Kidney (tissue), 14 donors: Measurements from ENCODE around the gene SPX. TPM values are rescaled to one million over a fixed set of nuclear protein-coding genes. Genes with fewer than 3 reads are reported as not detected.

ENCODE experiments used
- DNase-seq, 5 donors: peaks; one replicate each; pipeline ENCODE4 v3.0.0-alpha.2; 2013 to 2020
- FAIRE-seq: peaks from 2 replicates; lab custom pipeline; 2012; peaks lifted over from hg19 to GRCh38; lab: Jason Lieb, UNC
- H3K27ac ChIP-seq, 2 donors: one replicate each; pipeline ENCODE4 v1.7.0; 2013; ENCODE audit warnings: low read depth in 2 of 2, low read length in 2 of 2, inconsistent platforms in 1 of 2
- H3K27me3 ChIP-seq: one replicate; pipeline ENCODE4 v1.7.1; 2013; ENCODE audit warnings: low read length, inconsistent platforms; ENCODE audit not compliant: control insufficient read depth, insufficient read depth
- H3K36me3 ChIP-seq, 3 donors: one replicate each; pipeline versions ENCODE4 v1.7.0 to v1.7.1; 2013; ENCODE audit warnings: low read length in 3 of 3, control low read depth in 1 of 3, inconsistent platforms in 1 of 3; ENCODE audit not compliant: insufficient read depth in 3 of 3, control insufficient read depth in 2 of 3
- H3K4me1 ChIP-seq, 3 donors: one replicate each; pipeline versions ENCODE4 v1.7.0 to v1.7.1; 2013; ENCODE audit warnings: low read length in 3 of 3, inconsistent platforms in 1 of 3, low read depth in 1 of 3; ENCODE audit not compliant: control insufficient read depth in 2 of 3, insufficient read depth in 2 of 3
- H3K4me3 ChIP-seq, 3 donors: one replicate each; pipeline versions ENCODE4 v1.7.0 to v1.8.1; 2013; ENCODE audit warnings: low read length in 3 of 3, control low read depth in 1 of 3, inconsistent platforms in 1 of 3
- H3K9ac ChIP-seq, 3 donors: one replicate each; pipeline versions ENCODE4 v1.7.0 to v1.7.1; 2013; ENCODE audit warnings: low read length in 3 of 3, control low read depth in 1 of 3, inconsistent platforms in 1 of 3
- H3K9me3 ChIP-seq, 3 donors: one replicate each; pipeline versions ENCODE4 v1.7.0 to v1.7.1; 2013; ENCODE audit warnings: low read length in 3 of 3, control low read depth in 1 of 3, inconsistent platforms in 1 of 3; ENCODE audit not compliant: control insufficient read depth in 2 of 3, insufficient read depth in 1 of 3
- intact Hi-C: fragments of 100-400 bp; cut with DNase I; formaldehyde crosslinking; loops from one replicate; pipeline ENCODE4 v1.11.1; 2022
- polyA plus RNA-seq: library from polyadenylated mRNA; stranded (reverse); fragments of 350-450 nt; fragmentation: Illumina TruSeq; extraction: RNeasy Lipid Tissue Mini Kit (QIAGEN cat#74804); gene quantifications from one replicate; pipeline ENCODE4 v1.2.3, GENCODE V29; 2014; ENCODE audit warnings: low read depth, low replicate concordance; ENCODE audit not compliant: insufficient read depth
- total RNA-seq: library from RNA; stranded (reverse); fragmentation: NEBNext Ultra II Directional; extraction: Animal tissue kit (Norgen Biotek cat#: 25700); gene quantifications from one replicate; pipeline ENCODE4 v1.2.1, GENCODE V29; 2021
- TF ChIP-seq, protein P1 (sequence below): IDR thresholded peaks from 3 replicates; pipeline ENCODE4 v1.5.1; 2012; ENCODE audit warnings: mild to moderate bottlenecking, moderate library complexity, borderline replicate concordance; ENCODE audit not compliant: insufficient read depth; ENCODE audit errors: extremely low read depth
- donor health status: control.
- donor health status: control.
- donor health status: control.
- donor health status: control.
- donor health status: control.
- donor health status: DM: yes; HTN: yes; CAD: no.
- donor health status: Normal renal cell carcinoma (clear cell type).

SPX gene
- total and polyA plus RNA-seq, 2 donors from 2014 or later, result 28.2 to 52.2 TPM

- Histone ChIP-seq H3K27me3 (no peaks in the 10 kb centered on the region), H3K9me3 (no peaks in the 10 kb centered on the region), H3K4me3 (no peak overlapping the region), H3K9ac (no peak overlapping the region), H3K36me3 (no peaks in the 10 kb centered on the region), H3K27ac (no peak overlapping the region), H3K4me1 (peaks cover 0 to 3% (median 0%) of the 10 kb centered on the region in 3 donors)
- TF ChIP-seq, protein P1, sequence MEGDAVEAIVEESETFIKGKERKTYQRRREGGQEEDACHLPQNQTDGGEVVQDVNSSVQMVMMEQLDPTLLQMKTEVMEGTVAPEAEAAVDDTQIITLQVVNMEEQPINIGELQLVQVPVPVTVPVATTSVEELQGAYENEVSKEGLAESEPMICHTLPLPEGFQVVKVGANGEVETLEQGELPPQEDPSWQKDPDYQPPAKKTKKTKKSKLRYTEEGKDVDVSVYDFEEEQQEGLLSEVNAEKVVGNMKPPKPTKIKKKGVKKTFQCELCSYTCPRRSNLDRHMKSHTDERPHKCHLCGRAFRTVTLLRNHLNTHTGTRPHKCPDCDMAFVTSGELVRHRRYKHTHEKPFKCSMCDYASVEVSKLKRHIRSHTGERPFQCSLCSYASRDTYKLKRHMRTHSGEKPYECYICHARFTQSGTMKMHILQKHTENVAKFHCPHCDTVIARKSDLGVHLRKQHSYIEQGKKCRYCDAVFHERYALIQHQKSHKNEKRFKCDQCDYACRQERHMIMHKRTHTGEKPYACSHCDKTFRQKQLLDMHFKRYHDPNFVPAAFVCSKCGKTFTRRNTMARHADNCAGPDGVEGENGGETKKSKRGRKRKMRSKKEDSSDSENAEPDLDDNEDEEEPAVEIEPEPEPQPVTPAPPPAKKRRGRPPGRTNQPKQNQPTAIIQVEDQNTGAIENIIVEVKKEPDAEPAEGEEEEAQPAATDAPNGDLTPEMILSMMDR, result no peak
- no peak for FAIRE-seq
- intact Hi-C loops, result no loop called here
- DNase-seq, result no peak
These were observed 36.8 kb downstream of the SPX start for GRCh38 chr12:21562859-21563258.

DNA sequence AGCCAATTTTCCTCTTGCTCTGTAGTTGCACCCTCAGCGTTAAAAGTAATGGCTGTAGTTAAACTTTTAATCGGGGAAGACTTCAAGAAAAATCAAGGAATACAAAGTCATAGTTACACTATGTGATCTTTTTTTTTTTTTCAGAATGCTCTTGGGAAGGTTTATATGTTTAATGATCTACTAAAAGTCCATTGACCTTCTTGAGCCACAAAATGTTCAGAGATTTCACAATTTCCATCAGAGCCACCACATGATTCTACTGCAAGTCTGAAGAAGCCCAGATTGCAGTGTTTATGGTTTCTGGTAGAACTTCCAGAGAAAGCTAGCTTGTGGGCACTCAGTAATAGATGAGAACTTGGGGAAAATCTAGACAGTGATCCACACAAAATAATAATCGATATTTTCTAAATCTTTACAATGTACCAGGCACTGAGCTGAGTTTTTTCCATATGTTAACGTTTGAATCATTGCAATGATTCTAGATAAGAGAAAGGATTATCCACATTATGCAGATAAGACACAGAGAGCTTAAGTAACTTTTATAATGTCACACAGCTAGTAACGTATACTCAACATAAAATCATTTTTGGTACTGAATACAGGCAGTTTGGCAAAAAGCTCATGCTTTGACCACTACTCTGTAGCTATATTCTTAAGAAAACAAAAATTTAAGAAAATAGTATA is 40.3 kb downstream of the SPX start:
- intact Hi-C loops, result no loop called here
- H3K4me3 ChIP-seq, result no peak overlapping the region
- peaks cover 0 to 3% (median 0%) of the 10 kb centered on the region in 3 donors for H3K4me1 ChIP-seq
- FAIRE-seq (peak; percentile 62), DNase-seq (no peak)
- no peaks in the 10 kb centered on the region for H3K36me3 ChIP-seq
- H3K27me3 ChIP-seq, result no peaks in the 10 kb centered on the region
- TF ChIP-seq, protein P1, result no peak
- no peaks in the 10 kb centered on the region for H3K9me3 ChIP-seq
- no peak overlapping the region for H3K9ac ChIP-seq
- H3K27ac ChIP-seq, result peak overlapping the region in 1 of 2 donors; percentile 37

- FAIRE-seq (no peak), DNase-seq (no peak)
- H3K27me3 ChIP-seq, result no peaks in the 10 kb centered on the region
- no peak overlapping the region for H3K4me3 ChIP-seq
- H3K27ac ChIP-seq, result no peak overlapping the region
- H3K9me3 ChIP-seq, result no peaks in the 10 kb centered on the region
- H3K9ac ChIP-seq, result no peak overlapping the region
- H3K36me3 ChIP-seq, result no peaks in the 10 kb centered on the region
- TF ChIP-seq, protein P1, result no peak
- peaks cover 0 to 3% (median 0%) of the 10 kb centered on the region in 3 donors for H3K4me1 ChIP-seq
- intact Hi-C loops, result no loop called here
These were observed 40.9 kb downstream of the SPX start for GRCh38 chr12:21566907-21567394.

- H3K4me1 ChIP-seq, result peaks cover 0 to 3% (median 0%) of the 10 kb centered on the region in 3 donors
- no peak overlapping the region for H3K4me3 ChIP-seq
- TF ChIP-seq, protein P1, result no peak
- no peak overlapping the region for H3K9ac ChIP-seq
- FAIRE-seq (no peak), DNase-seq (no peak)
- no peaks in the 10 kb centered on the region for H3K27me3 ChIP-seq
- H3K27ac ChIP-seq, result no peak overlapping the region
- intact Hi-C loops, result no loop called here
- no peaks in the 10 kb centered on the region for H3K9me3 ChIP-seq
- no peaks in the 10 kb centered on the region for H3K36me3 ChIP-seq
These were observed 42.0 kb downstream of the SPX start for GRCh38 chr12:21568115-21568514.
